H1 (cell line): ENCODE data around the gene HDGFL3. TPM values are rescaled to one million over a fixed set of nuclear protein-coding genes. Genes with fewer than 3 reads are reported as not detected.

Experiments used
- CTCF ChIA-PET: fragments of 300-600 bp; sonication (Branson Sonifier 250); formaldehyde crosslinking; loops from one replicate; lab custom pipeline; 2021; ENCODE audit not compliant: partially characterized antibody; lab: Charles Lee
- POLR2A ChIA-PET: fragments of 300-600 bp; sonication (Branson Sonifier 250); formaldehyde crosslinking; loops from one replicate; lab custom pipeline; 2021; ENCODE audit warnings: inconsistent platforms; ENCODE audit not compliant: partially characterized antibody; lab: Charles Lee
- DNase-seq, 2 experiments: peaks; one replicate each; pipeline versions ENCODE4 v3.0.0 to v3.0.0-alpha.2; 2010 to 2022; ENCODE audit warnings: low spot score in 2 of 2, low read depth in 1 of 2, mixed read lengths in 1 of 2
- FAIRE-seq: peaks from 2 replicates; lab custom pipeline; 2011; peaks lifted over from hg19 to GRCh38; lab: Jason Lieb, UNC
- H2AFZ ChIP-seq: 2 replicates; pipeline ENCODE4 v1.8.1; 2012; ENCODE audit warnings: low read length, inconsistent platforms
- H2AK5ac ChIP-seq: 2 replicates; pipeline ENCODE4 v1.6.1; 2013; ENCODE audit warnings: low read depth, low read length
- H2BK120ac ChIP-seq: replicated peaks from 2 replicates; pipeline ENCODE3; 2013; ENCODE audit warnings: low read depth, low read length, inconsistent platforms
- H2BK12ac ChIP-seq: 2 replicates; pipeline ENCODE4 v1.6.1; 2013; ENCODE audit warnings: low read depth, low read length
- H2BK15ac ChIP-seq: 2 replicates; pipeline ENCODE4 v1.6.1; 2013; ENCODE audit warnings: low read length
- H2BK20ac ChIP-seq: 2 replicates; pipeline ENCODE4 v1.6.1; 2013; ENCODE audit warnings: low read length
- H2BK5ac ChIP-seq: 2 replicates; pipeline ENCODE4 v1.6.1; 2013; ENCODE audit warnings: low read depth, low read length
- H3K14ac ChIP-seq: 2 replicates; pipeline ENCODE4 v1.6.1; 2013; ENCODE audit warnings: inconsistent platforms; ENCODE audit not compliant: insufficient read length
- H3K18ac ChIP-seq: 2 replicates; pipeline ENCODE4 v1.6.1; 2013; ENCODE audit warnings: low read length; ENCODE audit errors: extremely low read depth
- H3K23ac ChIP-seq: 2 replicates; pipeline ENCODE4 v1.6.1; 2013; ENCODE audit warnings: inconsistent platforms; ENCODE audit not compliant: insufficient read length
- H3K23me2 ChIP-seq: 2 replicates; pipeline ENCODE4 v1.6.1; 2013; ENCODE audit warnings: low read depth, low read length
- H3K27ac ChIP-seq: 2 replicates; pipeline ENCODE4 v1.6.1; 2011; ENCODE audit warnings: low read depth, low read length, inconsistent platforms
- H3K27me3 ChIP-seq, 4 experiments: replicated peaks in 1 of 4; 1 replicate in 1 of 4; 2 replicates in 3 of 4; pipeline versions ENCODE4 v1.6.1 to v1.8.1; 2011 to 2013; ENCODE audit warnings: low read length in 3 of 4, mild to moderate bottlenecking in 3 of 4, inconsistent platforms in 2 of 4, mixed read lengths in 2 of 4, moderate library complexity in 1 of 4; ENCODE audit not compliant: control insufficient read depth in 3 of 4, insufficient read depth in 3 of 4; ENCODE audit errors: extremely low read depth in 1 of 4
- H3K36me3 ChIP-seq, 4 experiments: 2 replicates each; pipeline versions ENCODE4 v1.6.1 to v1.8.1; 2011 to 2013; ENCODE audit warnings: mild to moderate bottlenecking in 4 of 4, low read length in 3 of 4, moderate library complexity in 2 of 4, control low read depth in 1 of 4, inconsistent platforms in 1 of 4; ENCODE audit not compliant: insufficient read depth in 4 of 4, control insufficient read depth in 2 of 4
- H3K4ac ChIP-seq: replicated peaks from 2 replicates; pipeline ENCODE3; 2013; ENCODE audit warnings: low read length, low read depth, mixed read lengths, inconsistent platforms; ENCODE audit not compliant: insufficient read length
- H3K4me1 ChIP-seq, 4 experiments: replicated peaks in 1 of 4; 1 replicate in 1 of 4; 2 replicates in 3 of 4; pipeline versions ENCODE4 v1.6.1 to v1.8.1; 2011 to 2013; ENCODE audit warnings: low read length in 3 of 4, inconsistent platforms in 2 of 4, mixed read lengths in 1 of 4; ENCODE audit not compliant: insufficient read depth in 4 of 4, control insufficient read depth in 3 of 4
- H3K4me2 ChIP-seq, 2 experiments: 2 replicates each; pipeline versions ENCODE4 v1.6.1 to v1.8.1; 2011 to 2013; ENCODE audit warnings: low read depth in 2 of 2, low read length in 2 of 2, control low read depth in 1 of 2, inconsistent platforms in 1 of 2, mild to moderate bottlenecking in 1 of 2; ENCODE audit not compliant: insufficient read depth in 1 of 2
- H3K4me3 ChIP-seq, 4 experiments: fragments of 200-600, 300-600 bp in 1 of 4; sonication (generic), shearing (Covaris generic), sonication (Bioruptor Twin) in 1 of 4; 2 replicates each; pipeline versions ENCODE4 v1.5.1 to v1.8.1; 2011 to 2016; ENCODE audit warnings: low read length in 4 of 4, low read depth in 3 of 4, control low read depth in 2 of 4, inconsistent platforms in 2 of 4, mild to moderate bottlenecking in 2 of 4, mixed read lengths in 1 of 4, moderate library complexity in 1 of 4; ENCODE audit not compliant: insufficient read depth in 2 of 4; ENCODE audit errors: extremely low read depth in 1 of 4
- H3K56ac ChIP-seq: replicated peaks from 2 replicates; pipeline ENCODE3; 2013; ENCODE audit warnings: low read depth, mild to moderate bottlenecking, mixed read lengths, low read length, inconsistent platforms; ENCODE audit not compliant: insufficient read length
- H3K79me1 ChIP-seq: 2 replicates; pipeline ENCODE4 v1.6.1; 2013; ENCODE audit warnings: low read depth, low read length, control low read depth
- H3K79me2 ChIP-seq, 2 experiments: 2 replicates each; pipeline versions ENCODE4 v1.6.1 to v1.8.1; 2012 to 2013; ENCODE audit warnings: low read length in 2 of 2, mild to moderate bottlenecking in 2 of 2, inconsistent platforms in 1 of 2; ENCODE audit not compliant: insufficient read depth in 2 of 2, control insufficient read depth in 1 of 2
- H3K9ac ChIP-seq, 4 experiments: replicated peaks in 1 of 4; 1 replicate in 1 of 4; 2 replicates in 3 of 4; pipeline versions ENCODE4 v1.6.1 to v1.8.1; 2011 to 2013; ENCODE audit warnings: low read depth in 3 of 4, low read length in 3 of 4, control low read depth in 2 of 4, mild to moderate bottlenecking in 2 of 4, moderate library complexity in 2 of 4, inconsistent platforms in 1 of 4; ENCODE audit errors: extremely low read depth in 1 of 4
- H3K9me3 ChIP-seq, 2 experiments: 2 replicates each; pipeline versions ENCODE4 v1.6.1 to v1.8.1; 2012 to 2013; ENCODE audit warnings: mild to moderate bottlenecking in 2 of 2, moderate library complexity in 2 of 2, control low read depth in 1 of 2, inconsistent platforms in 1 of 2, low read depth in 1 of 2, low read length in 1 of 2, mixed read lengths in 1 of 2; ENCODE audit not compliant: insufficient read depth in 2 of 2
- H4K20me1 ChIP-seq, 2 experiments: replicated peaks in 1 of 2; 2 replicates each; pipeline versions ENCODE3 to v1.8.1; 2011 to 2013; ENCODE audit warnings: inconsistent platforms in 2 of 2, low read length in 2 of 2, mild to moderate bottlenecking in 1 of 2; ENCODE audit not compliant: insufficient read depth in 2 of 2, control insufficient read depth in 1 of 2
- H4K5ac ChIP-seq: 2 replicates; pipeline ENCODE4 v1.6.1; 2013; ENCODE audit warnings: low read length, low read depth, mixed read lengths, inconsistent platforms; ENCODE audit not compliant: insufficient read length
- H4K8ac ChIP-seq: 2 replicates; pipeline ENCODE4 v1.8.0; 2013; ENCODE audit warnings: mild to moderate bottlenecking, moderate library complexity, low read length, inconsistent platforms; ENCODE audit not compliant: insufficient read depth; ENCODE audit errors: extremely low read depth
- H4K91ac ChIP-seq: replicated peaks from 2 replicates; pipeline ENCODE3; 2013; ENCODE audit warnings: low read length, mixed read lengths, inconsistent platforms; ENCODE audit not compliant: insufficient read length
- HDAC6 ChIP-seq: IDR thresholded peaks from one replicate; pipeline ENCODE4 v1.7.1; 2012; ENCODE audit warnings: low read depth, mild to moderate bottlenecking, inconsistent platforms, low read length, moderate library complexity
- KDM1A ChIP-seq: fragments of 200-600, 300-600 bp; sonication (generic); IDR thresholded peaks from 2 replicates; pipeline ENCODE4 v1.7.1; 2016; ENCODE audit warnings: mild to moderate bottlenecking, low read length, borderline replicate concordance
- PHF8 ChIP-seq: fragments of 200-600 bp; sonication (generic); conservative IDR thresholded peaks from 2 replicates; pipeline ENCODE4 v1.7.1; 2012; ENCODE audit warnings: low read depth, mild to moderate bottlenecking, inconsistent platforms, low read length, moderate library complexity
- POLR2AphosphoS5 ChIP-seq: IDR thresholded peaks from 2 replicates; pipeline ENCODE4 v1.6.1; 2011; ENCODE audit warnings: low read depth, low read length
- RNF2 ChIP-seq: fragments of 200-900, 300-1000 bp; sonication (generic); IDR thresholded peaks from 2 replicates; pipeline ENCODE4 v1.7.1; 2016; ENCODE audit warnings: borderline replicate concordance, low read depth, mild to moderate bottlenecking, antibody characterized with exemption, low read length; ENCODE audit not compliant: poor library complexity, severe bottlenecking; ENCODE audit errors: missing control alignments
- SP4 ChIP-seq: IDR thresholded peaks from 2 replicates; pipeline ENCODE4 v1.6.1; 2012; ENCODE audit warnings: low read length, inconsistent platforms
- WGBS, 2 experiments: shearing (Covaris generic) in 1 of 2; methylation state at CpG; one replicate each; pipeline versions ENCODE4 v1.1.6 to v1.1.7; 2013 to 2015; ENCODE audit warnings: low lambda C conversion rate in 2 of 2, mixed read lengths in 2 of 2, inconsistent platforms in 1 of 2, low coverage in 1 of 2, missing lambda C conversion rate in 1 of 2; ENCODE audit not compliant: insufficient replicate concordance in 2 of 2, insufficient coverage in 1 of 2, insufficient read length in 1 of 2; ENCODE audit errors: extremely low coverage in 1 of 2, missing lambda C conversion rate in 1 of 2; 5-methylcytosine and 5-hydroxymethylcytosine counted together
- long read RNA-seq, 2 experiments: library from RNA in 1 of 2; library from capped mRNA in 1 of 2; stranded (forward); transcript quantifications; one replicate each; pipeline ENCODE4 v2.0.0, GENCODE V29; 2021; ENCODE audit warnings: inconsistent platforms in 1 of 2
- polyA minus RNA-seq, 3 experiments: library from RNA; depleted of rRNA, polyadenylated mRNA; stranded (reverse); fragments of >200 nt; gene quantifications; 1 replicate in 2 of 3; 2 replicates in 1 of 3; pipeline ENCODE4 v1.2.3, GENCODE V29; 2011
- polyA plus RNA-seq, 7 experiments: library from polyadenylated mRNA; depleted of rRNA in 3 of 7; stranded (reverse) in 5 of 7; unstranded in 2 of 7; fragments of >200 nt in 5 of 7; fragments of 200-250 nt in 2 of 7; gene quantifications; 1 replicate in 5 of 7; 2 replicates in 1 of 7; 4 replicates in 1 of 7; pipeline versions ENCODE4 v1.2.1 to v1.2.3, GENCODE V29; 2011 to 2013; ENCODE audit warnings: missing spikeins in 2 of 7, mixed read lengths in 2 of 7
- total RNA-seq: library from RNA; stranded (reverse); fragmentation: NEBNext Ultra II Directional; extraction: Animal tissue kit (Norgen Biotek cat#: 25700); gene quantifications from 2 replicates; pipeline ENCODE4 v1.2.1, GENCODE V29; 2021

HDGFL3 gene
- total RNA-seq: 149 and 156 TPM in 2 replicates
- polyA plus RNA-seq (2011; rRNA removed): 7.3 and 14.1 TPM in 2 replicates
- polyA plus RNA-seq (2011; cell fraction: cytosol; rRNA removed): 38.6 TPM
- polyA plus RNA-seq (2011; cell fraction: nucleus; rRNA removed): 11.3 TPM
- 67.3 to 138 TPM (median 73.7 TPM) in 4 replicates for polyA plus RNA-seq (2012, experiment 1 of 2)
- polyA plus RNA-seq (2012, experiment 2 of 2): 9.7 TPM
- polyA plus RNA-seq (2013, experiment 1 of 2): 165 TPM
- polyA plus RNA-seq (2013, experiment 2 of 2): 147 TPM
- 11.1 and 13.5 TPM in 2 replicates for polyA minus RNA-seq (2011; rRNA and poly(A)+ RNA removed)
- polyA minus RNA-seq (2011; cell fraction: cytosol; rRNA and poly(A)+ RNA removed): 48.6 TPM
- polyA minus RNA-seq (2011; cell fraction: nucleus; rRNA and poly(A)+ RNA removed): 38.6 TPM
- long read RNA-seq, experiment 1, full-length matches to known transcripts: 15 of 113 reads
- long read RNA-seq, experiment 1, partial matches to known transcripts: 56 of 113 reads
- long read RNA-seq, experiment 1, other reads (novel, unspliced or antisense): 42 of 113 reads
- long read RNA-seq, experiment 2, full-length matches to known transcripts: 12 of 20 reads
- long read RNA-seq, experiment 2, partial matches to known transcripts: 3 of 20 reads
- long read RNA-seq, experiment 2, other reads (novel, unspliced or antisense): 5 of 20 reads

DNA sequence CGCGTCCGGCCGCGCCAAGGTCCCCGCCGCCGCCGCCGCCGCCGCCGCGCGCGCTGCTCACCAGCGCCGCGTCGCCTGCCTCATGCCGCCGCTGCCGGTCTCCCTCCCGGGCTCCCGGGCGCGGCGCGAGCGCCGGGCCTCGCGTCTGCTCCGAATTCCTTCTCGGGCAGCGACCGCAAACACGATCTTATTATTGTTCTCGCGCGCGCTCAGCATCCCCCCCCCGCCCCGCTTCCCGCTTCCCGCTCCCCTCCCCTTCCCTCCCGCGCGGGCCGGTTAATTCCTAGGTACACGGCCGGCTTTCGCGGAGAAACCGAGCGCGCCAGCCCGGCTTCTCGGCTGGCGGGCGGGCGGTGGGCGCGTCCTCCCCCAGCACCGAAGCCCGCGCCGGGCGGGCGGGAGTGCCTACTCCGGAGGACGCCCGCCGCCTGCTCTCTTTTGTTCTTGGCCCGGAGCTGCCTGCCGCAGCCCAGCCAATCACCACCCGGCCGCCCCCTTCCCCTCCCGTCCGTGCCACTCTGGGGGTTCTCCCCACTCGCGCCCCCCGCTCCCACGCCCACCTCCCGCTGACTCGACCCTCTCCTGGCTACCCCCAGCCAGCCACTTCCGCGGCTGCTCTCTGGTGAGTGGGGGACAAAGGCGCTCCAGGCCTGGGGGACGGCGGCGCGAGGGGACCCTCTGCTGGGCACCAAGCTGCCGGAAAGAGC lies at the start of gene HDGFL3:
HDGFL3 (minus strand) TSS at position 164 of the 707 bp plus-strand sequence. CDS start 409 bp downstream, outside the sequence.
- POLR2A ChIA-PET: interaction anchor here (0.7 to 1.9 kb wide), 19 partner anchors 8 to 667 kb away, joined by 3 to 13 read pairs (median 4); partner anchors contain the start of genes BTBD1, C15orf40 and SH3GL3
- DNase-seq: peak in 1 of 2 experiments; percentile 85
- Histone ChIP-seq H3K23ac (no peak within 1 kb of the TSS), H3K4ac (peak within 1 kb of the TSS; percentile 81), H4K91ac (peak within 1 kb of the TSS; percentile 71), H3K4me3 (peak within 1 kb of the TSS; percentile 59 to 95 (median 87)), H3K79me2 (peaks cover 8 to 41% of the 10 kb centered on the region in 2 experiments; a peak in 3 of 4 replicates), H3K14ac (no peak within 1 kb of the TSS), H3K79me1 (no peaks in the 10 kb centered on the region), H2BK12ac (no peak within 1 kb of the TSS), H3K9ac (peak within 1 kb of the TSS; percentile 81 to 95 (median 86)), H2AK5ac (no peak within 1 kb of the TSS), H3K23me2 (peaks cover 4% of the 10 kb centered on the region; the same call in 1 of the 2 replicates), H3K27me3 (no peaks in the 10 kb centered on the region; a peak in 1 of 7 replicates), H2BK120ac (no peak within 1 kb of the TSS), H2BK15ac (no peak within 1 kb of the TSS), H2BK5ac (peak within 1 kb of the TSS; percentile 76), H3K56ac (peak within 1 kb of the TSS; percentile 17), H3K9me3 (no peaks in the 10 kb centered on the region), H4K20me1 (peaks cover 2 to 6% of the 10 kb centered on the region in 2 experiments), H3K4me1 (peaks cover 3 to 13% (median 7%) of the 10 kb centered on the region in 4 experiments; a peak in 5 of 7 replicates), H2BK20ac (no peak within 1 kb of the TSS), H3K18ac (peak within 1 kb of the TSS; percentile 85), H3K4me2 (peak within 1 kb of the TSS; percentile 69 to 77), H4K5ac (peak within 1 kb of the TSS; percentile 79), H3K36me3 (no peaks in the 10 kb centered on the region; a peak in 1 of 8 replicates), H3K27ac (peak within 1 kb of the TSS; percentile 81), H2AFZ (no peak within 1 kb of the TSS; the same call in 1 of the 2 replicates), H4K8ac (peak within 1 kb of the TSS; percentile 96)
- CTCF ChIA-PET: interaction anchor here (0.6 to 1.6 kb wide), 6 partner anchors 10 to 1504 kb away, joined by 3 to 7 read pairs (median 3); no protein-coding TSS in a partner anchor
- FAIRE-seq: no peak
- 2% methylated on average over 23 of the region's 94 CpGs; no CpG with 5 or more reads in 1 of the 2 experiments for WGBS, 2 experiments
- TF ChIP-seq POLR2AphosphoS5 (peak; percentile 64), HDAC6 (no peak), PHF8 (peak; percentile 79), KDM1A (no peak), SP4 (peak; percentile 38; the same call in 1 of the 2 replicates), RNF2 (no peak)
